Endothelial cell of umbilical vein (primary cell): ENCODE results near the gene SGTB. TPM values are rescaled to one million over a fixed set of nuclear protein-coding genes. Genes with fewer than 3 reads are reported as not detected.

Experiments used
- BruUV-seq: library from RNA; stranded (reverse); fragments of 400-500 nt; replicated peaks from 2 replicates; lab custom pipeline; 2021; lab: Mats Ljungman, UMichigan
- CTCF ChIA-PET: fragments of 300-600, 350-600 bp; sonication (Branson Sonifier 250); formaldehyde crosslinking; loops from one replicate; lab custom pipeline; 2021; ENCODE audit warnings: antibody characterized with exemption, inconsistent platforms; lab: Charles Lee
- POLR2A ChIA-PET: fragments of 300-600, 350-600 bp; sonication (Branson Sonifier 250); formaldehyde crosslinking; loops from one replicate; lab custom pipeline; 2021; ENCODE audit warnings: antibody characterized with exemption, inconsistent platforms; lab: Charles Lee
- DNase-seq: peaks from one replicate; pipeline ENCODE4 v3.0.0-alpha.2; 2011; ENCODE audit warnings: low read depth, low spot score
- FAIRE-seq: peaks from 2 replicates; lab custom pipeline; 2011; peaks lifted over from hg19 to GRCh38; lab: Jason Lieb, UNC
- H2AFZ ChIP-seq: 2 replicates; pipeline ENCODE4 v1.6.0; 2012; ENCODE audit warnings: low read depth, low read length, control low read depth, inconsistent platforms
- H3K27ac ChIP-seq: 2 replicates; pipeline ENCODE4 v1.5.1; 2011; ENCODE audit warnings: low read depth, mild to moderate bottlenecking, control low read depth, low read length, moderate library complexity; ENCODE audit not compliant: insufficient read depth
- H3K27me3 ChIP-seq, 2 experiments: 2 replicates each; pipeline versions ENCODE4 v1.6.0 to v1.6.1; 2011; ENCODE audit warnings: low read length in 2 of 2, mixed read lengths in 1 of 2; ENCODE audit not compliant: control insufficient read depth in 2 of 2, insufficient read depth in 2 of 2
- H3K36me3 ChIP-seq, 2 experiments: 2 replicates in 1 of 2; 3 replicates in 1 of 2; pipeline ENCODE4 v1.5.1; 2011; ENCODE audit warnings: low read length in 2 of 2, mild to moderate bottlenecking in 1 of 2, moderate library complexity in 1 of 2; ENCODE audit not compliant: control insufficient read depth in 2 of 2, insufficient read depth in 2 of 2; ENCODE audit errors: extremely low read depth in 1 of 2
- H3K4me1 ChIP-seq: 3 replicates; pipeline ENCODE4 v1.5.1; 2011; ENCODE audit warnings: mild to moderate bottlenecking, low read length; ENCODE audit not compliant: control insufficient read depth, insufficient read depth; ENCODE audit errors: extremely low read depth
- H3K4me2 ChIP-seq: 2 replicates; pipeline ENCODE4 v1.6.1; 2011; ENCODE audit warnings: low read length, control low read depth, mixed read lengths; ENCODE audit not compliant: insufficient read depth
- H3K4me3 ChIP-seq, 3 experiments: fragments of 200-600 bp in 1 of 3; sonication (generic), shearing (Covaris generic) in 1 of 3; replicated peaks in 1 of 3; 2 replicates each; pipeline ENCODE4 v1.5.1; 2011 to 2016; ENCODE audit warnings: control low read depth in 3 of 3, low read length in 3 of 3, mild to moderate bottlenecking in 2 of 3, inconsistent platforms in 1 of 3, low read depth in 1 of 3, moderate library complexity in 1 of 3; ENCODE audit not compliant: insufficient read depth in 1 of 3
- H3K79me2 ChIP-seq: 2 replicates; pipeline ENCODE4 v1.6.0; 2012; ENCODE audit warnings: low read length, inconsistent platforms; ENCODE audit not compliant: control insufficient read depth, insufficient read depth
- H3K9ac ChIP-seq: replicated peaks from 2 replicates; pipeline ENCODE3; 2011; ENCODE audit warnings: low read length, control low read depth; ENCODE audit not compliant: insufficient read depth; ENCODE audit errors: extremely low read depth
- H3K9me1 ChIP-seq: replicated peaks from 3 replicates; pipeline ENCODE4 v1.6.0; 2011; ENCODE audit warnings: mild to moderate bottlenecking, low read length; ENCODE audit not compliant: control insufficient read depth, insufficient read depth; ENCODE audit errors: extremely low read depth
- H3K9me3 ChIP-seq: replicated peaks from 2 replicates; pipeline ENCODE4 v1.5.1; 2012; ENCODE audit warnings: low read length, inconsistent platforms; ENCODE audit not compliant: control insufficient read depth, insufficient read depth
- H4K20me1 ChIP-seq: replicated peaks from 2 replicates; pipeline ENCODE3; 2011; ENCODE audit warnings: mild to moderate bottlenecking, low read length; ENCODE audit not compliant: control insufficient read depth, insufficient read depth; ENCODE audit errors: extremely low read depth
- EZH2 ChIP-seq: IDR thresholded peaks from 2 replicates; pipeline ENCODE4 v1.6.1; 2012; ENCODE audit warnings: borderline replicate concordance, low read depth, mild to moderate bottlenecking, moderate library complexity, low read length, inconsistent platforms; ENCODE audit not compliant: severe bottlenecking
- FOS ChIP-seq: IDR thresholded peaks from 2 replicates; pipeline ENCODE4 v1.6.1; 2011; ENCODE audit warnings: mild to moderate bottlenecking, low read length, moderate library complexity, borderline replicate concordance; ENCODE audit not compliant: insufficient read depth
- GATA2 ChIP-seq: IDR thresholded peaks from 2 replicates; pipeline ENCODE4 v1.7.0; 2011; ENCODE audit warnings: low read depth, mild to moderate bottlenecking, moderate library complexity, mixed read lengths, low read length; ENCODE audit not compliant: insufficient read length, insufficient read depth
- MAX ChIP-seq: IDR thresholded peaks from 2 replicates; pipeline ENCODE4 v1.6.1; 2011; ENCODE audit not compliant: insufficient read depth, insufficient read length
- MYC ChIP-seq: IDR thresholded peaks from one replicate; pipeline ENCODE4 v1.6.1; 2011; ENCODE audit warnings: mild to moderate bottlenecking, low read depth, low read length
- POLR2AphosphoS5 ChIP-seq: IDR thresholded peaks from 2 replicates; pipeline ENCODE4 v1.6.1; 2012; ENCODE audit warnings: low read depth, mild to moderate bottlenecking, control low read depth, low read length, moderate library complexity; ENCODE audit not compliant: insufficient read depth
- dilution Hi-C: fragments of 300-500 bp; cut with MboI; formaldehyde crosslinking; loops from one replicate; pipeline ENCODE4 v1.15.0; 2019; ENCODE audit warnings: low sequenced_read_pairs; ENCODE audit not compliant: extremely low pct_ligation_motif_present
- intact Hi-C: fragments of 100-400 bp; cut with micrococcal nuclease; formaldehyde crosslinking; loops from one replicate; pipeline ENCODE4 v1.10.0; 2022
- polyA plus RNA-seq, 4 experiments: library from polyadenylated mRNA; depleted of rRNA in 3 of 4; stranded (reverse) in 3 of 4; unstranded in 1 of 4; fragments of >200 nt; gene quantifications; 2 replicates each; pipeline versions ENCODE4 v1.2.1 to v1.2.3, GENCODE V29; 2011 to 2012; ENCODE audit warnings: missing spikeins in 1 of 4
- total RNA-seq: library from RNA; stranded (reverse); gene quantifications from 2 replicates; pipeline ENCODE4 v1.2.3, GENCODE V29; 2021

The SGTB gene
- total and polyA plus RNA-seq, 2 donors (not counting 3 experiments of a cell fraction or from before 2014, with no cell fraction given) = 3.1 to 14.1 TPM

DNA sequence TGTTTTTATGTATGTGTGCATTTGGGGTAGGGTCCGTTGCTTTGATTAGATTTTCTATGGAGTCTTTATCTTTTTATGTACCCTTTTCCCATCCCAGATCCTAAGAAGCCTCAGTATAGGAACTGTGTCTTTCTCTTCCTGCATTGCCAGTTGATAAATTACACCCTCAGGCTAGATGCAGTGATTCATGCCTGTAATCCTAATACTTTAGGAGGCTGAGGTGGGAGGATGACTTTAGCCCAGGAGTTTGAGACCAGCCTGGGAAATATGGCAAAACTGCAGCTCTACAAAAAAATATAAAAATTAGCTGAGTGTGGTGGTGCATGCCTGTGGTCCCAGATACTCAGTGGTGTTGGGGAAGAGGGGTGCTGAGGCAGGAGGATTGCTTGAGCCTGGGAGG is 40.3 kb upstream of the SGTB start:
- TF ChIP-seq GATA2 (no peak), MAX (no peak), EZH2 (no peak), POLR2AphosphoS5 (no peak), FOS (no peak), MYC (no peak)
- no peak overlapping the region for H2AFZ ChIP-seq
- intact Hi-C loops = loop anchor here (10.0 kb wide), 1 partner anchor 383 kb away; the partner anchor contains the start of gene SREK1
- H3K27ac ChIP-seq = no peak overlapping the region
- no peaks in the 10 kb centered on the region for H3K9me1 ChIP-seq
- no peaks in the 10 kb centered on the region for H3K79me2 ChIP-seq
- dilution Hi-C loops = no loop called here
- no peaks in the 10 kb centered on the region for H4K20me1 ChIP-seq
- FAIRE-seq = no peak
- ChIA-PET POLR2A (no interaction called here), CTCF (no interaction called here)
- no peak for DNase-seq
- H3K36me3 ChIP-seq = peaks cover 0 to 2% of the 10 kb centered on the region in 2 experiments
- no peak overlapping the region for H3K4me3 ChIP-seq
- no peak overlapping the region for H3K4me2 ChIP-seq
- H3K4me1 ChIP-seq = peaks cover 7% of the 10 kb centered on the region
- H3K9ac ChIP-seq = no peak overlapping the region
- H3K27me3 ChIP-seq = no peaks in the 10 kb centered on the region
- BruUV-seq = no TSS peak
- H3K9me3 ChIP-seq = no peaks in the 10 kb centered on the region
